SK-N-SH (cell line): ENCODE data around the gene CERS6. TPM values are rescaled to one million over a fixed set of nuclear protein-coding genes. Genes with fewer than 3 reads are reported as not detected.
"Not testable (repeated sequence)": the region's sequence is repeated elsewhere in the genome, so short reads cannot be mapped to it uniquely, and the experiment has no call there.

Experiments used
- CTCF ChIA-PET: fragments of 300-600, 350-600 bp; formaldehyde crosslinking; extraction: SDS; loops from one replicate; lab custom pipeline; 2021; lab: Yijun Ruan, JAX
- POLR2A ChIA-PET: fragments of 350-600 bp; sonication (Branson Sonifier 250); formaldehyde crosslinking; extraction: SDS; loops from one replicate; lab custom pipeline; 2020; ENCODE audit warnings: antibody characterized with exemption, inconsistent platforms; lab: Yijun Ruan, JAX
- DNase-seq: peaks from one replicate; pipeline ENCODE4 v3.0.0; 2012
- H2AFZ ChIP-seq: fragments of 200-600 bp; sonication (generic); 2 replicates; pipeline ENCODE4 v1.8.1; 2016; ENCODE audit warnings: antibody characterized with exemption, mild to moderate bottlenecking, low read depth
- H3F3A ChIP-seq: fragments of 200-600 bp; sonication (generic); replicated peaks from 2 replicates; pipeline ENCODE3; 2016; ENCODE audit warnings: antibody characterized with exemption, mild to moderate bottlenecking; ENCODE audit not compliant: insufficient read depth
- H3K27ac ChIP-seq, 2 experiments: fragments of 200-500 bp in 1 of 2; fragments of 200-600 bp in 1 of 2; sonication (Bioruptor generic) in 1 of 2; sonication (generic), shearing (Covaris generic) in 1 of 2; 2 replicates each; pipeline versions ENCODE4 v1.5.1 to v1.6.1; 2014 to 2016; ENCODE audit warnings: low read depth in 2 of 2, inconsistent platforms in 1 of 2, low read length in 1 of 2, mild to moderate bottlenecking in 1 of 2, mixed read lengths in 1 of 2
- H3K27me3 ChIP-seq: fragments of 200-600 bp; sonication (generic), shearing (Covaris generic); 2 replicates; pipeline ENCODE4 v1.6.1; 2016; ENCODE audit warnings: mixed run types; ENCODE audit not compliant: insufficient read depth
- H3K36me3 ChIP-seq, 2 experiments: fragments of 200-500 bp in 1 of 2; fragments of 200-600 bp in 1 of 2; sonication (Bioruptor generic) in 1 of 2; sonication (generic) in 1 of 2; replicated peaks in 1 of 2; 2 replicates each; pipeline versions ENCODE3 to v1.5.1; 2014 to 2016; ENCODE audit warnings: low read length in 1 of 2, mild to moderate bottlenecking in 1 of 2; ENCODE audit not compliant: insufficient read depth in 2 of 2, control insufficient read depth in 1 of 2
- H3K4me1 ChIP-seq, 2 experiments: fragments of 200-500 bp in 1 of 2; fragments of 200-600 bp in 1 of 2; sonication (Bioruptor generic) in 1 of 2; sonication (generic), shearing (Covaris generic) in 1 of 2; 2 replicates each; pipeline versions ENCODE4 v1.5.1 to v1.6.1; 2014 to 2016; ENCODE audit warnings: low read depth in 1 of 2, low read length in 1 of 2, mixed run types in 1 of 2; ENCODE audit not compliant: insufficient read depth in 2 of 2, control insufficient read depth in 1 of 2
- H3K4me2 ChIP-seq: fragments of 200-600 bp; sonication (generic), shearing (Covaris generic); 2 replicates; pipeline ENCODE4 v1.6.1; 2017; ENCODE audit warnings: mixed run types
- H3K4me3 ChIP-seq, 2 experiments: fragments of 200-500 bp in 1 of 2; fragments of 200-600 bp in 1 of 2; sonication (Bioruptor generic) in 1 of 2; sonication (generic), shearing (Covaris generic) in 1 of 2; 2 replicates each; pipeline versions ENCODE4 v1.5.1 to v1.8.1; 2014 to 2016; ENCODE audit warnings: low read depth in 2 of 2, inconsistent platforms in 1 of 2, low read length in 1 of 2, mild to moderate bottlenecking in 1 of 2, mixed read lengths in 1 of 2, moderate library complexity in 1 of 2
- H3K79me2 ChIP-seq: fragments of 200-600 bp; sonication (generic); 2 replicates; pipeline ENCODE4 v1.8.1; 2017; ENCODE audit warnings: mild to moderate bottlenecking; ENCODE audit not compliant: insufficient read depth
- H3K9ac ChIP-seq: fragments of 200-600 bp; sonication (generic); 2 replicates; pipeline ENCODE4 v1.6.1; 2017; ENCODE audit warnings: mixed run types
- H3K9me2 ChIP-seq: fragments of 200-600 bp; sonication (generic); 2 replicates; pipeline ENCODE4 v1.6.1; 2017; ENCODE audit warnings: mixed run types
- H3K9me3 ChIP-seq: fragments of 200-600 bp; sonication (generic); 2 replicates; pipeline ENCODE4 v1.6.1; 2017; ENCODE audit warnings: mixed run types, mild to moderate bottlenecking, moderate library complexity
- H4K20me1 ChIP-seq: fragments of 200-600 bp; sonication (generic); 2 replicates; pipeline ENCODE4 v1.6.1; 2017; ENCODE audit warnings: mild to moderate bottlenecking, mixed run types; ENCODE audit not compliant: insufficient read depth
- ELF1 ChIP-seq: IDR thresholded peaks from 2 replicates; pipeline ENCODE4 v1.4.0; 2012
- EZH2phosphoT487 ChIP-seq: fragments of 200-600 bp; sonication (generic); IDR thresholded peaks from 2 replicates; pipeline ENCODE4 v1.6.1; 2017; ENCODE audit warnings: low read depth, mixed run types, mild to moderate bottlenecking, antibody characterized with exemption, moderate library complexity, borderline replicate concordance
- FOXM1 ChIP-seq: IDR thresholded peaks from 2 replicates; pipeline ENCODE4 v1.4.0; 2012; ENCODE audit warnings: low read depth, mild to moderate bottlenecking
- GATA2 ChIP-seq: sonication (generic); formaldehyde crosslinking; IDR thresholded peaks from 2 replicates; pipeline ENCODE4 v1.5.0; 2020; ENCODE audit warnings: mild to moderate bottlenecking, missing genetic modification reagents
- JUND ChIP-seq: IDR thresholded peaks from 2 replicates; pipeline ENCODE4 v1.4.0; 2012
- MXI1 ChIP-seq: IDR thresholded peaks from 2 replicates; pipeline ENCODE4 v1.6.1; 2012; ENCODE audit warnings: mild to moderate bottlenecking, low read depth, low read length, improper control_type of control experiment
- POLR2AphosphoS5 ChIP-seq: IDR thresholded peaks from 2 replicates; pipeline ENCODE4 v1.6.1; 2012; ENCODE audit warnings: low read depth, low read length
- RCOR1 ChIP-seq: fragments of 150-350 bp; IDR thresholded peaks from 2 replicates; pipeline ENCODE4 v1.6.1; 2017; ENCODE audit warnings: antibody characterized with exemption, low read length
- RXRA ChIP-seq: IDR thresholded peaks from 2 replicates; pipeline ENCODE4 v1.4.0; 2012; ENCODE audit warnings: low read depth, mild to moderate bottlenecking, borderline replicate concordance
- SIN3A ChIP-seq: IDR thresholded peaks from 2 replicates; pipeline ENCODE4 v1.6.1; 2012; ENCODE audit warnings: low read depth, mild to moderate bottlenecking, low read length, moderate library complexity, borderline replicate concordance
- USF1 ChIP-seq: IDR thresholded peaks from 2 replicates; pipeline ENCODE4 v1.4.0; 2012; ENCODE audit warnings: low read depth, borderline replicate concordance
- USF2 ChIP-seq: fragments of 150-350 bp; IDR thresholded peaks from 2 replicates; pipeline ENCODE4 v1.6.1; 2017; ENCODE audit warnings: antibody characterized with exemption, low read length, low read depth, borderline replicate concordance
- WGBS: methylation state at CpG from one replicate; pipeline ENCODE4 v1.1.6; 2017; ENCODE audit warnings: low lambda C conversion rate; 5-methylcytosine and 5-hydroxymethylcytosine counted together
- polyA plus RNA-seq, 3 experiments: library from polyadenylated mRNA; depleted of rRNA; stranded (reverse); fragments of >200 nt; gene quantifications; 2 replicates each; pipeline ENCODE4 v1.2.3, GENCODE V29; 2012
- TF ChIP-seq, protein P1 (sequence below): fragments of 150-350 bp; IDR thresholded peaks from 2 replicates; pipeline ENCODE4 v1.6.1; 2016; ENCODE audit warnings: mild to moderate bottlenecking, low read depth, low read length

Gene CERS6
- polyA plus RNA-seq, 1 of the 3 experiments (the other 2 are of a cell fraction) = 1.8 TPM

DNA sequence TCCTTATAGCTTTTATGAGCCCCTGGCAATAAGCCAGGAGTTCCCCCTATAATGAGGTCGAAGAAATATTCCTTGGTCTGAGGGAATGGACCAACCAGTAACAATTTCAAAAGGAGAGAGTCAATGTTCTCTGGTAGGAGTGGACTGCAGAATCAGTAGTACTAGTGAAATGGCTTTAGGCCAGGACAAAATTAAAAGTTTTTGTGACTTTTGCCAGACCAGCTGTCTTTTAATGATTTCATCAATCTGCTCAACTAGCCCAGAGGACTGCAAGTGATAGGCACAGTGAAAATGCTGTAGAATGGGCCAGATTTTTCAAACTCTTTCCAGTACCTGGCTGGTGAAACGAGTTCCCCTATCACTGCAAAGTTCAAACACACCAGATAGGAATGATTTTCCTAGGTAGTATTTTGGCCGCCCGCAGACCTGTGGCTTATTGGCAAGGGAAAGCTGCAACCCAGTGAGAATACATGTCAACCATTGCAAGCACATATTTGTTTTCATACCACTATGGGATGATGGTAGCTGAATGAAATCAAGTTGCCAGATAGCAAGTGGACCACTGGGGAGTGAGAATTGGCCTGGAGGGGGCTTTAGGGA lies 45.5 kb downstream of the CERS6 start:
- POLR2A ChIA-PET = no interaction called here
- Histone ChIP-seq H3K27ac (no peak overlapping the region), H3K4me3 (no peak overlapping the region), H3K4me1 (no peaks in the 10 kb centered on the region), H3K9me2 (no peaks in the 10 kb centered on the region), H4K20me1 (no peaks in the 10 kb centered on the region), H3K9ac (no peak overlapping the region), H2AFZ (no peak overlapping the region), H3K27me3 (no peaks in the 10 kb centered on the region), H3K4me2 (no peak overlapping the region), H3K79me2 (no peaks in the 10 kb centered on the region), H3K36me3 (no peaks in the 10 kb centered on the region), H3K9me3 (no peaks in the 10 kb centered on the region), H3F3A (no peaks in the 10 kb centered on the region)
- TF ChIP-seq MXI1 (no peak), POLR2AphosphoS5 (no peak), RCOR1 (no peak), JUND (no peak), ELF1 (no peak), USF1 (no peak), EZH2phosphoT487 (no peak), USF2 (no peak), FOXM1 (no peak), RXRA (no peak), GATA2 (CRISPR knock-in tag) (no peak), SIN3A (no peak)
- TF ChIP-seq, protein P1, sequence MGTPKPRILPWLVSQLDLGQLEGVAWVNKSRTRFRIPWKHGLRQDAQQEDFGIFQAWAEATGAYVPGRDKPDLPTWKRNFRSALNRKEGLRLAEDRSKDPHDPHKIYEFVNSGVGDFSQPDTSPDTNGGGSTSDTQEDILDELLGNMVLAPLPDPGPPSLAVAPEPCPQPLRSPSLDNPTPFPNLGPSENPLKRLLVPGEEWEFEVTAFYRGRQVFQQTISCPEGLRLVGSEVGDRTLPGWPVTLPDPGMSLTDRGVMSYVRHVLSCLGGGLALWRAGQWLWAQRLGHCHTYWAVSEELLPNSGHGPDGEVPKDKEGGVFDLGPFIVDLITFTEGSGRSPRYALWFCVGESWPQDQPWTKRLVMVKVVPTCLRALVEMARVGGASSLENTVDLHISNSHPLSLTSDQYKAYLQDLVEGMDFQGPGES = no peak
- CTCF ChIA-PET = no interaction called here
- DNase-seq = no peak
- 79% methylated on average over 4 of the region's 4 CpGs for WGBS

DNA sequence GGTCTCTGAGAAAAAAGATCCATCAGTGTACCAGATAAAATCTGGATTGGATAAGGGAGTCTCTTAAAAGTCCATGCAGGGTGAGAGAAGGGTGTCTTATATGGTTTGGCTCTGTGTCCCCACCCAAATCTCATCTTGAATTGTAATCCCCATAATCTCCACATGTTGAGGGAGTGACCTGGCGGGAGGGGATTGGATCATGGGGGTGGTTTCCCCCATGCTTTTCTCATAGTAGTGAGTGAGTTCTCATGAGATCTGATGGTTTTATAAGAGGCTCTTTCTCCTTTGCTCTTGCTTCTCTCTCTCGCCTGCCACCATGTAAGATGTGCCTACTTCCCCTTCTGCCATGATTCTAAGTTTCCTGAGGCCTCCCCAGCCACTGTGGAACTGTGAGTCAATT lies 46.8 kb downstream of the CERS6 start:
- H3K9me3 ChIP-seq, H3K9ac ChIP-seq, H3K9me2 ChIP-seq, H3K27ac ChIP-seq, CTCF ChIA-PET, H3K4me3 ChIP-seq, H4K20me1 ChIP-seq, DNase-seq, H3K36me3 ChIP-seq, H3K4me1 ChIP-seq, H3K79me2 ChIP-seq, H3F3A ChIP-seq, H3K4me2 ChIP-seq, POLR2A ChIA-PET, H2AFZ ChIP-seq, H3K27me3 ChIP-seq: not testable (repeated sequence)
- 84% methylated on average over 2 of the region's 2 CpGs for whole genome bisulfite sequencing
